C4-2B (cell line): ENCODE data around the gene ELMO1.

Experiments
- ZFX ChIP-seq: fragments of 450-650 bp; IDR thresholded peaks from 2 replicates; pipeline ENCODE4 v1.6.1; 2017
- TF ChIP-seq, protein P1 (sequence below): fragments of 450-650 bp; conservative IDR thresholded peaks from 2 replicates; pipeline ENCODE4 v1.5.1; 2017; ENCODE audit warnings: mild to moderate bottlenecking

DNA sequence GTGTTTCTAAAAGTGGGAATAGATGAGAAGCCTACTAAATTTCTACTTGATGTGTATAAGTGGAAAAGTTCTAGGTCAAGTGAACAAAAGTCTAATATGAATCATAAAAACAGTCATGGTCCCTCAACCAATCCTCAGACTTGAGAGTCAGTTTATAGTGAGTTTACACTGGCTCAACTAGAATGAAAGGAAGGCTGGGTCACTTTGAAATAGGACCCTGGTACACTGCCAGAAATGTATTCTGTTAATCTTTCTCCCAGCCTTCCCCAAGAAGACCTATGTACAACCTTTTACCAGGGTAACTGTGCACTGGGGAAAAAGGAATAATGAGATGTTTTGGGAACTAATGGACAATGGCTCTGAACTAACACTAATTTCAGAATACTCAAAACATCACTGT lies 17.3 kb downstream of the ELMO1 start:
- TF ChIP-seq, protein P1, sequence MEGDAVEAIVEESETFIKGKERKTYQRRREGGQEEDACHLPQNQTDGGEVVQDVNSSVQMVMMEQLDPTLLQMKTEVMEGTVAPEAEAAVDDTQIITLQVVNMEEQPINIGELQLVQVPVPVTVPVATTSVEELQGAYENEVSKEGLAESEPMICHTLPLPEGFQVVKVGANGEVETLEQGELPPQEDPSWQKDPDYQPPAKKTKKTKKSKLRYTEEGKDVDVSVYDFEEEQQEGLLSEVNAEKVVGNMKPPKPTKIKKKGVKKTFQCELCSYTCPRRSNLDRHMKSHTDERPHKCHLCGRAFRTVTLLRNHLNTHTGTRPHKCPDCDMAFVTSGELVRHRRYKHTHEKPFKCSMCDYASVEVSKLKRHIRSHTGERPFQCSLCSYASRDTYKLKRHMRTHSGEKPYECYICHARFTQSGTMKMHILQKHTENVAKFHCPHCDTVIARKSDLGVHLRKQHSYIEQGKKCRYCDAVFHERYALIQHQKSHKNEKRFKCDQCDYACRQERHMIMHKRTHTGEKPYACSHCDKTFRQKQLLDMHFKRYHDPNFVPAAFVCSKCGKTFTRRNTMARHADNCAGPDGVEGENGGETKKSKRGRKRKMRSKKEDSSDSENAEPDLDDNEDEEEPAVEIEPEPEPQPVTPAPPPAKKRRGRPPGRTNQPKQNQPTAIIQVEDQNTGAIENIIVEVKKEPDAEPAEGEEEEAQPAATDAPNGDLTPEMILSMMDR = no peak
- TF ChIP-seq ZFX = no peak
